DMS114 treated with DMSO at 0.1 percent for 48 hours (cell line): ENCODE results near the gene SEZ6L.

Source experiments
- DNase-seq: peaks from one replicate; lab custom pipeline; 2025; ENCODE audit not compliant: unreplicated experiment; lab: John Stamatoyannopoulos, UW

SEZ6L gene

GRCh38 chr22:26169315-26170111 is at the start of gene SEZ6L:
Gene SEZ6L, plus strand, starts transcription at chr22:26169462. Its CDS starts 208 bp downstream, at chr22:26169670.
- DNase-seq: no peak

GRCh38 chr22:26122920-26123468 is 46.3 kb upstream of the SEZ6L start:
- no peak for DNase-seq

GRCh38 chr22:26124991-26125725 is 44.1 kb upstream of the SEZ6L start:
- DNase-seq: no peak

GRCh38 chr22:26127126-26127525 is 42.1 kb upstream of the SEZ6L start:
- DNase-seq: no peak

- no peak for DNase-seq
Measured at GRCh38 chr22:26127556-26127955, 41.7 kb upstream of the SEZ6L start.

- DNase-seq: no peak
Measured at GRCh38 chr22:26131589-26132154, 37.6 kb upstream of the SEZ6L start.

- no peak for DNase-seq
Measured at GRCh38 chr22:26134654-26135330, 34.5 kb upstream of the SEZ6L start.

GRCh38 chr22:26135806-26136205 is 33.5 kb upstream of the SEZ6L start:
- no peak for DNase-seq

- DNase-seq: no peak
Measured at GRCh38 chr22:26139310-26139709, 30.0 kb upstream of the SEZ6L start.

GRCh38 chr22:26141831-26142230 is 27.4 kb upstream of the SEZ6L start:
- DNase-seq: no peak

GRCh38 chr22:26143806-26144325 is 25.4 kb upstream of the SEZ6L start:
- no peak for DNase-seq

GRCh38 chr22:26159886-26160285 is 9.4 kb upstream of the SEZ6L start:
- DNase-seq: no peak

- DNase-seq: no peak
Measured at GRCh38 chr22:26161746-26162145, 7.5 kb upstream of the SEZ6L start.

GRCh38 chr22:26162926-26163325 is 6.3 kb upstream of the SEZ6L start:
- DNase-seq: no peak

GRCh38 chr22:26164174-26164573 is 5.1 kb upstream of the SEZ6L start:
- DNase-seq: no peak

GRCh38 chr22:26168330-26168851 is 871 bp upstream of the SEZ6L start:
- DNase-seq: no peak

- DNase-seq: no peak
Measured at GRCh38 chr22:26168939-26169314, 335 bp upstream of the SEZ6L start.

GRCh38 chr22:26170112-26170492 is 840 bp downstream of the SEZ6L start:
- no peak for DNase-seq

GRCh38 chr22:26170795-26171580 is 1.7 kb downstream of the SEZ6L start:
- no peak for DNase-seq

GRCh38 chr22:26172389-26172990 is 3.2 kb downstream of the SEZ6L start:
- DNase-seq: peak; percentile 38
